Fibroblast of lung (primary cell): ENCODE results near the gene MED17.

Experiments used
- EZH2 ChIP-seq: IDR thresholded peaks from 2 replicates; pipeline ENCODE4 v1.5.1; 2012; ENCODE audit warnings: low read length, control low read depth, mild to moderate bottlenecking; ENCODE audit errors: missing control alignments
- TF ChIP-seq, protein P1 (sequence below), 2 donors: IDR thresholded peaks in 1 of 2; conservative IDR thresholded peaks in 1 of 2; 1 replicate in 1 of 2; 2 replicates in 1 of 2; pipeline ENCODE4 v1.5.1; 2011 to 2012; ENCODE audit warnings: low read length in 2 of 2, control low read depth in 1 of 2, inconsistent platforms in 1 of 2, low read depth in 1 of 2, mild to moderate bottlenecking in 1 of 2

DNA sequence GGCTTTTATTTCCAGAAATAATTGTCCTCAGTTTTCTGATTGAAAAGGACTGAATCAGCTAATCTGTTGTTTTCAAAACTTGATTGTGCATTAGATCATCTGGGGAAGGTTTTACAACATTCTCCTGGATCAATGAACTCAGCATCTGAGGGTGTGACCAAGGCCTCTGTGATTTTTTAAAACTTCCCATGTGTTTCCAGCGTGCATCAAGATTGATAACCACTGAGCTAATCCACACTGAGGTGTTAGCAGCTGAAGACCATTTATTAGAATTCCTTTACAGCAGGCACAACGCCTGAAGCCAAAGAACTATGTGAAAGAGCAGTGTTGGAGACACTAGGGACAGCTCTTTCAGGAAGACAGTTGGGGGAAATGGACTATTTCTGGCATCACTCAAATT, 56.1 kb downstream of the MED17 start:
- TF ChIP-seq, protein P1, sequence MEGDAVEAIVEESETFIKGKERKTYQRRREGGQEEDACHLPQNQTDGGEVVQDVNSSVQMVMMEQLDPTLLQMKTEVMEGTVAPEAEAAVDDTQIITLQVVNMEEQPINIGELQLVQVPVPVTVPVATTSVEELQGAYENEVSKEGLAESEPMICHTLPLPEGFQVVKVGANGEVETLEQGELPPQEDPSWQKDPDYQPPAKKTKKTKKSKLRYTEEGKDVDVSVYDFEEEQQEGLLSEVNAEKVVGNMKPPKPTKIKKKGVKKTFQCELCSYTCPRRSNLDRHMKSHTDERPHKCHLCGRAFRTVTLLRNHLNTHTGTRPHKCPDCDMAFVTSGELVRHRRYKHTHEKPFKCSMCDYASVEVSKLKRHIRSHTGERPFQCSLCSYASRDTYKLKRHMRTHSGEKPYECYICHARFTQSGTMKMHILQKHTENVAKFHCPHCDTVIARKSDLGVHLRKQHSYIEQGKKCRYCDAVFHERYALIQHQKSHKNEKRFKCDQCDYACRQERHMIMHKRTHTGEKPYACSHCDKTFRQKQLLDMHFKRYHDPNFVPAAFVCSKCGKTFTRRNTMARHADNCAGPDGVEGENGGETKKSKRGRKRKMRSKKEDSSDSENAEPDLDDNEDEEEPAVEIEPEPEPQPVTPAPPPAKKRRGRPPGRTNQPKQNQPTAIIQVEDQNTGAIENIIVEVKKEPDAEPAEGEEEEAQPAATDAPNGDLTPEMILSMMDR (conservative IDR thresholded peaks at IDR 0.05 in 1 of 2, IDR thresholded peaks at IDR 0.05 in 1 of 2; ENCODE audit: low read depth in 1 of 2, low read length in 2 of 2), result no peak
- no peak for TF ChIP-seq EZH2
